UCSD-AML1 (cell line): ENCODE results near the gene HGF.

Experiments used
- DNase-seq: peaks from one replicate; lab custom pipeline; 2025; ENCODE audit not compliant: unreplicated experiment; lab: John Stamatoyannopoulos, UW

Gene HGF

DNA sequence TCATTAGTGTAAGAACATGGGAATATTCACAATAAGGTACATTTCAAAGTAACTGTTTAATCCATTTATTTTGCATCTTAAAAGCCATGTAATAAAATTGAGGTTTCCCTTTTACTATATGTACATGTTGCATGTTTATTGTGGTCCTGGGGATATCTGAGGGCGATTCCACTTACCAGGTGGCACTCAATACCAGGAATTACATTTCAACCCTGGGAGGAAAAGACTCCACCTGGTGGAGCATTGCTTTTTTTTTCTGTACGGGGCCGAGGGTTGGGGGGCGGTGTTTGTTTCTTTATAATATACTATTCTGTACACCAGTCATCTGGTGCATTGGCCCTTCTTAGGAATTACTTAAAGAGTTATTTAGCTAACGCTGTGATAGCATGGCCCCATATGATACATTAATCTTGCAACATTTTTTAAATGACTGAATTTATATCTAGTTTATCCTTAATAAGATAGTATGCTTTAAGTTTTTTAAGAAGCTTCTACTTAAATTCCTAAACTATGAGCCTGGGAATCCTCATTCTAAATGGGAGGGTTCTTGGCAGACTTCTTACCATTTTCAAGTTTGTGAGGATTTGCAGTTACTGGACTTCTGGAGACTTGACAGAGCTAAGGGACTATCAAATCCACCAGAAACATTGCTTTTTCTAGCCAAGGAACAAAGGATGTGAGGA is 7.2 kb upstream of the HGF start:
- no peak for DNase-seq

DNA sequence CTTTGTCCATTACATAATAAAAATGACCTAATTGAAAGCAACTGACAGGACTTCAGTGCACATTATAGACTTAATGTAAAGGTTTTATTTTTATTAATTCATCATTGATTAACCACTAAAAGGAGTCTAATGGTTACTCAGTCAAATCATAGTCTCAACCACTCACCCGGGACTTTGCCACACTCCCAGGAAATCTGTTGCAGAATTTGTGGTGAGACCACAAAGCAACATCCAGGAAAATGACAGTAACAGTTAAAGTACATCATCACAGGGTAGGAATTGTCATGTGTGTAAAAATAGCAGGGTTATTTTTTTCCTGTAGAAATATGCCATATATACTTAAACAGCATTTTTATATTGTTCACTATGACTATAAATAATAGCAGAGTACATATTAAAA is 6.3 kb upstream of the HGF start:
- DNase-seq: no peak

- DNase-seq: no peak
These were observed 5.7 kb upstream of the HGF start for GRCh38 chr7:81775560-81775959.

- DNase-seq: no peak
These were observed 4.7 kb upstream of the HGF start for GRCh38 chr7:81774551-81774950.

DNA sequence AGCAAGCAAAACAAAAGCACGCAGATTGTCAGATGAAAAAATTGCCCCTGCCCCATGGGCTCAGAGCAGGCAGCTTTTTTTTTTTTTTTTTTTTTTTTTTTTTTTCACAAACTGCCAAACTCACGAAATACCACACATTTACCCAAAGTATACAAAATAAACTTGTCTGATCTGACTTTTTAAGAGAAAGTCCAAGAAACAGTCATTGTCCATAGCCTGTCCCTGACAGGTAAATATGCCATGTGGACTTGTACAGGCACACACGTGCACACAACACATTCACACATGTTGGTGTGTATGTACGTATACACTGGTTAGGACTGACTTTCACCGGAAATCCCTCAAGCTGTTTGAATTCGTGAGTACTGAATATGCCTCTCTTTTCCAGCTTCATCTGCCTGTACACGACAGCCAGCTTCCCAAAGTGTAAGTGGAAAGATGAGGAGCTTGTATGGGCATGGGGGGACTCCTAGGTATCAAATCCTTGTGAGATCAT is 929 bp upstream of the HGF start:
- DNase-seq: no peak

- no peak for DNase-seq
These were observed 682 bp downstream of the HGF start for GRCh38 chr7:81768951-81769778.

GRCh38 chr7:81767926-81768325 is 1.9 kb downstream of the HGF start:
- DNase-seq: no peak

GRCh38 chr7:81761821-81762220 is 8.0 kb downstream of the HGF start:
- no peak for DNase-seq

DNA sequence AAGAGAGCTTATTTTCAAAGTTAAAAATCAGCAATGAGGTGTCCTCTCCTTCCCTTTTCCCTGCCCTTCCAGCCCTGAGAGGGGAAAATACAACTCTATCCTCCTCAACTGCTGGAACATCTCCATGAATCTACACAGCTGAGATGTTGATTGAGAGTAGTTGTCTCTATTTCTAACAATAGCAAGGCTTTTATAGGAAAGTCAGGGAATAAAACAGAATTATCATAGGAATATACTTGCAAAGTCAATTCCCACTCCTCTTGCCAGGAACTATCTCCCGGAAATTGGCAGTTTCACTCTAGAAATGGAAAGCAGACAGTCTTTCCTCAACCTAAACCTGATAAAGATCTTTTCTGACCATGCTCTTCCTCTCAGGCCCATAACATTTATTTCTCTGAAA is 8.8 kb downstream of the HGF start:
- no peak for DNase-seq

GRCh38 chr7:81754918-81755696 is 14.7 kb downstream of the HGF start:
- no peak for DNase-seq

DNA sequence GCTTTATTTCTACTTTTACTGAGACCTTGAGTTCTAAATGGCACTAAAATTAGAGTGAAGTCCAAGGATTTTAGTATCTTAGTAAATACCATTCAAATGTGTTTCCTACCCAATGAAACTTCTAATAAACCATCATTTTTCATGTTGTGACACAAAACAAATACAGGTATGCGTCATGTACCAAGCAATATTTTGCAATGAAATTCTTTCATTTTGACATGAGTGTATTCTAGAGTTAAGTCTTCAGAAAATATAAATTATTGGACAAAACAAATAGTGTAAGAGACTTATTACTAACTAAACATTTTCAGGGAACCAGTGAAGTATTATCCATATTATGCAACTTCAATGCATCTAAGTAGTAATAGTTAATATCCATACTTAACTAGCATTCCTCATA is 16.5 kb downstream of the HGF start:
- no peak for DNase-seq

DNA sequence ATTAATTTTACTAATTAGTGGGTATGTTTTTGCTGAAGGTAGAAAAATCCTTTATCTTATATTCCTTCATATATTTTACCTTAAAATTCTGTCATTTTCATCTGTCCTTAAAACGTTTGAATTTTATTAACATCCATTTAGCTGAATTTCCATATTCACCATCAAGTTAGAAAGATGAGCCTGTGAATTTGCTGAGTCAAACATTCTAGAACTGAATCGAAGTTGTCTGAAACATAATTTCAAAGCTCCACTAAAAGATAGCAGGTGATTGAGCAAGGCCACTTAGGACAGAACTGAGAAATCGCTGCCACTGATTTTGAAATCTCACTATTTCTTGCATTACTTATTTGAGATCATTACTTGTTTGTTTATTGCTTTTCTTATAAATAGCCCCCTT is 17.5 kb downstream of the HGF start:
- DNase-seq: no peak

DNA sequence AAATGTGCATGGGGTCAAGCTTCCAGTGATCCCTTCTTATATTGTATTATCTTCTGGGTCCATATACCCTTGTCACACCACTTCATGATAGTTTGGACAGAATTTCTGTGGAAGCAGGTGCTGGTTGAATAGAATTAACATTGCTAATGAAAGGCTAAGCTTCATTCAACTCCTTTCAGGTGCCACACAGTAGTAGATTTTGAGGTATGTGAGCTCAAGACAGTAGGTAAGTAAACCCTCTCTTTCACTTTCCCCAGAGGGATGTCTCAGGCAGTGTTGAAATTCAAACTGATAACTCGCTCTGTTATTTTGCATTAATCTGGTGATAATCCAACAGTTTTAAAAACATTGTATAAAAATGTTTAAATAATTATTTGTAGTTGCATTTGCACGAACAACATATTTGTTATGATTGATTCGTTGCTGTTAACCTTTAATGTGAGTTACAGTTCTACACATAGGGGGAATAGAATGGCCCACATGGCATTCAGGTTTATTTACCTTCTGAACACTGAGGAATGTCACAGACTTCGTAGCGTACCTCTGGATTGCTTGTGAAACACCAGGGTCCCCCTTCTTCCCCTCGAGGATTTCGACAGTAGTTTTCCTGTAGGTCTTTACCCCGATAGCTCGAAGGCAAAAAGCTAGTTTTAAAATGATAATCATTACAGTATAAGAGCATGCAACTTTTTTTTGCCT is 18.1 kb downstream of the HGF start:
- no peak for DNase-seq

DNA sequence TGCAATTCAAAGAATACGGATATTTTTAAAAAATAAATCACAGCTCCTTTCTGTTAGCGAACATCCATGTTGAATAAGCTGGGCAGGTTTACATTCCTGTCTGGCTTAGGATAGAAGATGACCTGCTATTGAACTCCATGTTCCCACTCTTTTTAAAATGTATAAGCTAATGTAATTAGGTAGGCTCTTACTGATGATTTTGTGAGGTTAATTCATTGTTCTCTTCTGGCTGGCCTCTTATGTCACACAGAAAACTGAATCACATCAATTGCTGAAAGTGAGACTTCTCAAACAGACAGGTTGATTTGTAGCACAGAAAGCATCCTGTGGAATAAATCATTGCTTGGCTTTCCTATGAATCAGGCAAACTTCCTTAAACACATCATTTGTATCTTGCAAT is 24.2 kb downstream of the HGF start:
- DNase-seq: no peak

DNA sequence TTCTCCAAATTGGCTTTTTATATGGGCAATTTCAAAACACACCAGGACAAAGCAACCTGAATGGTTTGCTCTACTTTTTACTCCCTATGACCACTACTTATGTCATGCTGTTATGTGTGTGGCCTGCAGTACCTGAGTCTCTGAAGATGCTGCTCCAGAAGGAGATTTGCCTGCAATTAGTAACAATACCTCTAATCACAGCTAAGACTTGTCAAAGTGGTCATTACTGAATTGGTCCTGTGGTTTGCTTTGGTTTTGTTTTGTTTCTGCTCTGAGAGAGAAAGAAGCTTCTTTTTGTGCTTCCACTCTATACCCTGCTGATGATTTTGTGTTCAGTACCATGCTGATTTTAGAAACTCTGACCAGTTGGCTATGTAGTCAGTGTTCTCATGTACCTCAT is 25.5 kb downstream of the HGF start:
- no peak for DNase-seq

GRCh38 chr7:81743665-81744064 is 26.2 kb downstream of the HGF start:
- DNase-seq: no peak

DNA sequence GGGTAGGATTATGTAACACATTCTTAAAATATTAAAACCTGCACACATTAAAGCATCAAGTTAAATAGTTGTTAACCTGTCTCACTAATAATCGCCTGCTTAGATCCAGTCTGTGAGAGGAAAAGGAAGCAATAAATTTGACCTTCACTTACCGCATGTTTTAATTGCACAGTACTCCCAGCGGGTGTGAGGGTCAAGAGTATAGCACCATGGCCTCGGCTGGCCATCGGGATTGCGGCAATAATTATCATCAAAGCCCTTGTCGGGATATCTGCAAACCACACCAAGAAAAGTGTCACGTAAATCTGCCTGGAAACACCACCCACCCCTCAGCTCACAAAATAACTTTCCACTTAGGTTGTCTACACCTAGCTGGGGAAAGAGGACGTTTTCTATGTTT is 26.6 kb downstream of the HGF start:
- DNase-seq: no peak

- no peak for DNase-seq
These were observed 29.4 kb downstream of the HGF start for GRCh38 chr7:81740403-81740802.

- no peak for DNase-seq
These were observed 33.8 kb downstream of the HGF start for GRCh38 chr7:81736091-81736490.

DNA sequence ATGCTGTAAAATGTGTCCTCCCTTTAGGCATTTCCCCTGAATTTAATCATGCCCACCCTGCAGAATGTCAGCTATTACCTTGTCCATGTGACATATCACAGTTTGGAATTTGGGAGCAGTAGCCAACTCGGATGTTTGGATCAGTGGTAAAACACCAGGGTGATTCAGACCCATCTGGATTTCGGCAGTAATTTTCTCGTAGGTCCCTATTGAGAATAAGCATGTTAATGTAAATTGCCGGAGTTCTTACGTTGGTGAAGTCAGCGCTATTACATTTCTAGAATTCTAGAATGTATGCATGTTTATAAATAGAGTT is 44.1 kb downstream of the HGF start:
- no peak for DNase-seq
